Nephron progenitor cell (in vitro differentiated cells): ENCODE data around the gene CMIP.

Experiments
- DNase-seq: peaks from one replicate; pipeline ENCODE4 v3.0.0; 2021
- H3K27ac Mint-ChIP-seq: 2 replicates; pipeline ENCODE4 v1.8.0; 2021; ENCODE audit warnings: mild to moderate bottlenecking, moderate library complexity, mixed read lengths
- H3K27me3 Mint-ChIP-seq: 2 replicates; pipeline ENCODE4 v1.8.0; 2021; ENCODE audit warnings: mild to moderate bottlenecking, low read depth, mixed read lengths; ENCODE audit not compliant: poor library complexity
- H3K36me3 Mint-ChIP-seq: 2 replicates; pipeline ENCODE4 v1.8.0; 2021; ENCODE audit warnings: low read depth, mixed read lengths
- H3K4me1 Mint-ChIP-seq: 2 replicates; pipeline ENCODE4 v1.8.0; 2021; ENCODE audit warnings: mixed read lengths
- H3K4me3 Mint-ChIP-seq: 2 replicates; pipeline ENCODE4 v1.8.0; 2021; ENCODE audit warnings: mild to moderate bottlenecking, moderate library complexity, mixed read lengths
- H3K9me3 Mint-ChIP-seq: 2 replicates; pipeline ENCODE4 v1.8.0; 2021; ENCODE audit warnings: mild to moderate bottlenecking, moderate library complexity, mixed read lengths
- CTCF ChIP-seq: fragments of 200-600 bp; sonication (generic); IDR thresholded peaks from 2 replicates; pipeline ENCODE4 v1.5.0; 2021; ENCODE audit warnings: antibody characterized with exemption

The CMIP gene

GRCh38 chr16:81611721-81612120 is 167.1 kb downstream of the CMIP start:
- TF ChIP-seq CTCF = no peak
- no peak for DNase-seq
- Mint-ChIP-seq H3K4me3 (no peak overlapping the region), H3K9me3 (no peaks in the 10 kb centered on the region), H3K27me3 (peaks cover 6% of the 10 kb centered on the region), H3K36me3 (peaks cover 24% of the 10 kb centered on the region), H3K4me1 (peaks cover 42% of the 10 kb centered on the region), H3K27ac (no peak overlapping the region)

DNA sequence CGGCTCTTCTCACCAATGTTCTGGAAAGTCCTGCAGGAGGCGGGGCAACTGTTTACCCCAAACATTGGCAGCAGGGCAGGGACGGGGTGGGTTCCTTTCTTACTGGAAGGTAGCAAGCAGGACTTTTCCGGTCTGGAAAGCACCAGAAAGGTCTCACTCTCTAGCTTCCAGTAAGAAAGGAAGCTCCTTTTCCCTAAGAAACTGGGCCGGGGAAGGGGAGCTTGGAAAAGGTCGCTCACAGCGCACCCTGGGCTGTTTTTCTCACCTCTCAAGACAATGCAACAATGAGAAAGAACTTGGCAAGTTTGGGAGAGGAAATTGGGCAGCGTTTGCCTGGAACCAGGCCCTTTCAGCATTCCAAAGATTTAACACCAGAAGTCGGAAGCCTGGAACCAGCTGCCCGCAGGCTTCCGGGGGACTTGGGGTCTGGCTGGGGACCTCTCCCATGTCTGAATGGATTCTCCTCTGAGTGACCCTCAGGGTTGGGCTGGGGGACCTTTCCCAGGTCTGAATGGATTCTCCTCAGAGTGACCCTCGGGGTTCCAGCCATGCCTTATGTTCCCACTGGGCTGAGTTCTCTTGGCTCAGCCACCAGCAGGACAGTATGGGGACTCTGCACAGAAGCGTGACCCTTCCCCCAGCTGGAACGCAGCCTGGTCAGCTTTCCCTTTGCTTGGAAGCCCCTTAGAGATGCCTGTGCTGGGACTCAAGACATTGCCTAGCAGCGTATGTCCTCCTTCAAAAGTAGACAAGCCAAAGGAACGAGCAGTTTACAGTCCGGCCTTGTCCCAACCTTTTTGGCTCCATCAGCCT is 167.9 kb downstream of the CMIP start:
- Mint-ChIP-seq H3K36me3 (peaks cover 24% of the 10 kb centered on the region), H3K9me3 (no peaks in the 10 kb centered on the region), H3K27ac (no peak overlapping the region), H3K4me3 (no peak overlapping the region), H3K4me1 (peaks cover 40% of the 10 kb centered on the region), H3K27me3 (no peaks in the 10 kb centered on the region)
- no peak for DNase-seq
- no peak for TF ChIP-seq CTCF

DNA sequence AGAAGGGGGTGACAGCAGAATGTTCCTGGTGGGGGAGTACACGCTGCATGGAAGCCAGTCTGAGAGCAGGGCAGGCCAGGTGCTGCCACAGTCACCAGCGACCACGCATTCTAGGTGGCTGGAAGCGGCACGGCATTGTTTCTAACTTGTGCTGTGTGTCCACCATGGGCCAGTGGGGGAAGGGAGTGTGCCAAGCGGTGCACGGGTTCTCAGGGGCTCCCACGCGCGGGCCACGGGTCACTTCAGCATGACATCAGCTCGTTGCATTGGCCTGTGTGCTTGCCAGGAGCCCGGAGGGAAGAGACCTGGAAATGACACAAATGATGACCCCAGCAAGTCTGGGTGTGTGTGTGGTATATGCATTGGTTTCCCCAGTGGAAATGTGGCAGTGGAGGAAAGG is 169.6 kb downstream of the CMIP start:
- no peak for TF ChIP-seq CTCF
- Mint-ChIP-seq H3K36me3 (peaks cover 26% of the 10 kb centered on the region), H3K27me3 (peaks cover under 1% of the 10 kb centered on the region), H3K27ac (no peak overlapping the region), H3K9me3 (peaks cover 3% of the 10 kb centered on the region), H3K4me1 (peaks cover 31% of the 10 kb centered on the region), H3K4me3 (no peak overlapping the region)
- no peak for DNase-seq

- no peak for TF ChIP-seq CTCF
- Mint-ChIP-seq H3K27me3 (peaks cover 2% of the 10 kb centered on the region), H3K9me3 (peaks cover 3% of the 10 kb centered on the region), H3K36me3 (peaks cover 27% of the 10 kb centered on the region), H3K4me3 (no peak overlapping the region), H3K27ac (no peak overlapping the region), H3K4me1 (peaks cover 30% of the 10 kb centered on the region)
- DNase-seq = no peak
Measured at GRCh38 chr16:81614654-81615359, 170.2 kb downstream of the CMIP start.

DNA sequence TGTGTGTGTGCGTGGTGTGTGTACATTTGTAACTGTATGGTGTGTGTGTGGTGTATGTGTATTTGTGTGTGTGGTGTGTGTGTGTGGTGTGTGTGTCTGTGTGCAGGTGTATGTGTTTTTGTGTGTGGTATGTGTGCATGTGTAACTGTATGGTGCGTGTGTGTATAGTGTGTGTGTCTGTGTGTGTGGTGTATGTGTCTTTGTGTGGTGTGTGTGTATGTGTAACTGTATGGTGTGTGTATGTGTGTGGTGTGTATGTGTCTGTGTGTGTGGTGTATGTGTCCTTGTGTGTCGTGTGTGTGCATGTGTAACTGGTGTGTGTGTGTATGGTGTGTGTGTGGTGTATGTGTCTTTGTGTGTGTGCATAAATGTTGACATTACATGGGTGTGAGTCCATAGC is 170.8 kb downstream of the CMIP start:
- Mint-ChIP-seq H3K9me3 (peaks cover 3% of the 10 kb centered on the region), H3K27ac (no peak overlapping the region), H3K4me1 (peaks cover 27% of the 10 kb centered on the region), H3K36me3 (peaks cover 27% of the 10 kb centered on the region), H3K4me3 (no peak overlapping the region), H3K27me3 (peaks cover 2% of the 10 kb centered on the region)
- no peak for TF ChIP-seq CTCF
- DNase-seq = no peak
